NCI-H446 treated with DMSO at 0.1 percent for 48 hours (cell line): ENCODE data around the gene EIF2B2.

Source experiments
- DNase-seq: peaks from one replicate; lab custom pipeline; 2025; lab: John Stamatoyannopoulos, UW

EIF2B2 gene

GRCh38 chr14:75044322-75044721, 41.6 kb downstream of the EIF2B2 start:
- peak; percentile 22 for DNase-seq

- DNase-seq = no peak
Measured at GRCh38 chr14:75044752-75045151, 42.0 kb downstream of the EIF2B2 start.

- DNase-seq = no peak
Measured at GRCh38 chr14:75046275-75046674, 43.6 kb downstream of the EIF2B2 start.

- no peak for DNase-seq
Measured at GRCh38 chr14:75046899-75047298, 44.2 kb downstream of the EIF2B2 start.

- no peak for DNase-seq
Measured at GRCh38 chr14:75047506-75047905, 44.8 kb downstream of the EIF2B2 start.

GRCh38 chr14:75048101-75048500, 45.4 kb downstream of the EIF2B2 start:
- DNase-seq = no peak

GRCh38 chr14:75049136-75049535, 46.4 kb downstream of the EIF2B2 start:
- no peak for DNase-seq

- no peak for DNase-seq
Measured at GRCh38 chr14:75049731-75050201, 47.0 kb downstream of the EIF2B2 start.

GRCh38 chr14:75050852-75051555, 48.3 kb downstream of the EIF2B2 start, which contains the start of gene MLH3:
TSS of gene MLH3 (minus strand) at chr14:75051467. CDS start at chr14:75049655, 1,812 bp downstream.
- DNase-seq = peak; percentile 72

GRCh38 chr14:75051556-75051899, 48.8 kb downstream of the EIF2B2 start:
- no peak for DNase-seq

GRCh38 chr14:75053396-75054291, 50.9 kb downstream of the EIF2B2 start:
- no peak for DNase-seq

- DNase-seq = no peak
Measured at GRCh38 chr14:75054421-75054820, 51.7 kb downstream of the EIF2B2 start.

GRCh38 chr14:75059642-75060041, 56.9 kb downstream of the EIF2B2 start:
- DNase-seq = no peak

- no peak for DNase-seq
Measured at GRCh38 chr14:75060420-75060819, 57.7 kb downstream of the EIF2B2 start.
